HG02870 (cell line): ENCODE results near the gene TNFRSF21.
A peak's percentile ranks its signal among the peaks of the same experiment; 100 is the strongest.

Experiments used
- ATAC-seq: cut with Tn5 transposase; IDR thresholded peaks from one replicate; pipeline ENCODE4 v1.9.1; 2021; ENCODE audit warnings: mild to moderate bottlenecking, moderate library complexity; ENCODE audit not compliant: unreplicated experiment

TNFRSF21 gene

GRCh38 chr6:47254051-47254450 lies 55.7 kb downstream of the TNFRSF21 start:
- ATAC-seq, result no peak

GRCh38 chr6:47253136-47253535 lies 56.6 kb downstream of the TNFRSF21 start:
- no peak for ATAC-seq

GRCh38 chr6:47252633-47253032 lies 57.1 kb downstream of the TNFRSF21 start:
- no peak for ATAC-seq

- no peak for ATAC-seq
Observed at GRCh38 chr6:47251396-47251795, 58.3 kb downstream of the TNFRSF21 start.

- ATAC-seq, result no peak
Observed at GRCh38 chr6:47250302-47250701, 59.4 kb downstream of the TNFRSF21 start.

GRCh38 chr6:47248446-47248845 lies 61.3 kb downstream of the TNFRSF21 start:
- no peak for ATAC-seq

- ATAC-seq, result peak; percentile 27
Observed at GRCh38 chr6:47247227-47247797, 62.4 kb downstream of the TNFRSF21 start.

- ATAC-seq, result no peak
Observed at GRCh38 chr6:47246551-47246950, 63.2 kb downstream of the TNFRSF21 start.

- ATAC-seq, result no peak
Observed at GRCh38 chr6:47245745-47246371, 63.8 kb downstream of the TNFRSF21 start.

- ATAC-seq, result peak; percentile 97
Observed at GRCh38 chr6:47242483-47243386, 67.0 kb downstream of the TNFRSF21 start.

- ATAC-seq, result no peak
Observed at GRCh38 chr6:47241742-47242482, 67.8 kb downstream of the TNFRSF21 start.

- ATAC-seq, result no peak
Observed at GRCh38 chr6:47240277-47240890, 69.3 kb downstream of the TNFRSF21 start.

GRCh38 chr6:47239546-47239945 lies 70.2 kb downstream of the TNFRSF21 start:
- no peak for ATAC-seq

- ATAC-seq, result no peak
Observed at GRCh38 chr6:47238456-47238995, 71.2 kb downstream of the TNFRSF21 start.

GRCh38 chr6:47237196-47237595 lies 72.5 kb downstream of the TNFRSF21 start:
- no peak for ATAC-seq

GRCh38 chr6:47235964-47236760 lies 73.5 kb downstream of the TNFRSF21 start:
- ATAC-seq, result no peak

- no peak for ATAC-seq
Observed at GRCh38 chr6:47235421-47235820, 74.3 kb downstream of the TNFRSF21 start.

- ATAC-seq, result no peak
Observed at GRCh38 chr6:47234266-47234933, 75.3 kb downstream of the TNFRSF21 start.

- ATAC-seq, result no peak
Observed at GRCh38 chr6:47231151-47231550, 78.6 kb downstream of the TNFRSF21 start.
